ENCODE measurements around the gene ORAI2. TPM values are rescaled to one million over a fixed set of nuclear protein-coding genes. Genes with fewer than 3 reads are reported as not detected.
"Not testable (repeated sequence)": the region's sequence is repeated elsewhere in the genome, so short reads cannot be mapped to it uniquely, and the experiment has no call there.

The ORAI2 gene
- polyA plus RNA-seq, 1 donor from 2014 or later: 36.3 TPM

DNA sequence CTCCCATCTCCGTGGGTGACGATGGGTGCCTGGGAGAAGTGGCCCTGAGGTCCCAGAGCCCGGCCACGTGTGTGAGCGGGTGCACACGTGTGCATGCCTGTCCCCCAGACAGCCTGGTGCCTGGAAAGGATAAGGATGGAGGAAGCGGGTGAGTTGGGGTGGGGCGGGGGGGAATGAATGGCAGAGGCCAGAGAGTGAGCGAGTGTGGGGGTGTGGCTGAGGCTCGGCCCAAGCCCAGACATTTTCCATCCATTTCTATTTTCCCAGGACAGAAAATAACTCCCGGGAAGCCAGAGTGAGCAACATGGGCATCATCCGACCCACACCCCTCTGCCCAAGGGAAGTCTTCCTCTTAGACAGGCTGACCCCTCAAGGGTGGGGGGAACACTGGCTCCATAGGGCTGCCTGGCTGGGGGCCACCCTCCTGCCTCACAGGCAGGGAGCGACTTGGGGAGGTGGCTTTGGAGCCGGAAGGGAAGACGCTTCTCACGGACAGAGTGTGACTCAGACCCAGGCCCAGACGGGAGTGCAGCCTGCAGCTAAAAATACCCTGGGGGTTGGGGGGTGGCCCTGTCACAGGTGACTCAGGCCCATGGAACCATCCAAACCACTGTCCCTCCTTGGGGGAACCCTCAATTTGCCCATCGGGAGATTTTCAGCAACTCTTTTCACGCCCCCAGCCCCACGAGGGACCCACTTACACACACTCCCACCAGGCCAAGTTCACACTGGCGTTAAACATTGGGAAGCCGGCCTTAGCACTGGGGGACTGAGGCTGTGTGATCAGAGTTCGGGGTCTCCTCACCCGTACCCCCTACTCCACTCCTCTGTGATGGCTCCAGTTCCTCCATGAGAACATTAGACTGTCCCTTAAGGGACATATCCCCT, 72.2 kb downstream of the ORAI2 start:
- H3K36me3 ChIP-seq (ENCODE audit: insufficient read depth, low read length); H2AFZ ChIP-seq (ENCODE audit: low read depth, low read length); H4K20me1 ChIP-seq (ENCODE audit: insufficient read depth); H3K9me2 ChIP-seq (ENCODE audit: insufficient read depth, low read length); H3K9ac ChIP-seq (ENCODE audit: low read length); H3K9me3 ChIP-seq (ENCODE audit: low read length); H3K4me3 ChIP-seq (ENCODE audit: low read length); H3K4me2 ChIP-seq (ENCODE audit: low read length); H3K27me3 ChIP-seq (ENCODE audit: insufficient read depth, low read depth, low read length); H3K79me2 ChIP-seq (replicated peaks; ENCODE audit: insufficient read depth, low read length); H3F3A ChIP-seq (ENCODE audit: insufficient read depth, low read length, poor library complexity, severe bottlenecking); H3K27ac ChIP-seq (ENCODE audit: low read length): not testable (repeated sequence)

Small RNA genes within 50 kb of the gene (small RNA-seq; reads per million reads assigned to genes)
- gene MIR548O: 0 reads per million in 3 experiments

Other genes starting within 250 kb of the ORAI2 start
- 21.6 and 27.3 TPM in 2 replicates for gene SH2B2, start 146.7 kb upstream of the ORAI2 start, polyA plus RNA-seq
- not detected in 2 replicates for gene SPDYE6, start 77.1 kb upstream of the ORAI2 start, polyA plus RNA-seq
- 113 and 114 TPM in 2 replicates for gene PRKRIP1, start 37.2 kb upstream of the ORAI2 start, polyA plus RNA-seq
- 27.2 and 28.2 TPM in 2 replicates for gene ALKBH4, start 31.3 kb downstream of the ORAI2 start, polyA plus RNA-seq
- 85.5 and 108 TPM in 2 replicates for gene LRWD1, start 31.4 kb downstream of the ORAI2 start, polyA plus RNA-seq
- 42.6 and 52.9 TPM in 2 replicates for gene POLR2J, start 45.3 kb downstream of the ORAI2 start, polyA plus RNA-seq
- gene RASA4B, start 84.2 kb downstream of the ORAI2 start, polyA plus RNA-seq: 31.9 and 43.0 TPM in 2 replicates
- 9.0 and 23.6 TPM in 2 replicates for gene UPK3BL2, start 110.1 kb downstream of the ORAI2 start, polyA plus RNA-seq
- not detected in 2 replicates for gene SPDYE2, start 117.7 kb downstream of the ORAI2 start, polyA plus RNA-seq
- 16.8 and 22.7 TPM in 2 replicates for gene POLR2J3, start 139.0 kb downstream of the ORAI2 start, polyA plus RNA-seq
- gene RASA4, start 183.2 kb downstream of the ORAI2 start, polyA plus RNA-seq: 151 and 160 TPM in 2 replicates
- gene UPK3BL1, start 209.2 kb downstream of the ORAI2 start, polyA plus RNA-seq: 21.4 and 30.2 TPM in 2 replicates
- not detected in 2 replicates for gene SPDYE2B, start 216.7 kb downstream of the ORAI2 start, polyA plus RNA-seq
- gene POLR2J2, start 238.1 kb downstream of the ORAI2 start, polyA plus RNA-seq: 0.97 and 1.3 TPM in 2 replicates